ENCODE results near the gene AMOT. TPM values are rescaled to one million over a fixed set of nuclear protein-coding genes. Genes with fewer than 3 reads are reported as not detected.

Gene AMOT
- total RNA-seq, 4 donors from 2014 or later = 3.2 to 14.8 (median 8.3) TPM

- no peak for DNase-seq (ENCODE audit: low spot score)
- no peak for TF ChIP-seq CTCF (IDR thresholded peaks at IDR 0.05)
- ATAC-seq (ENCODE audit: low FRiP score) = no peak
Observed at GRCh38 chrX:112851161-112851779, 10.6 kb upstream of the AMOT start.

GRCh38 chrX:112849016-112849415 lies 8.4 kb upstream of the AMOT start:
- ATAC-seq (ENCODE audit: low FRiP score) (no peak), DNase-seq (ENCODE audit: low spot score) (no peak)
- TF ChIP-seq CTCF (IDR thresholded peaks at IDR 0.05) = no peak

GRCh38 chrX:112846782-112847181 lies 6.2 kb upstream of the AMOT start:
- ATAC-seq (ENCODE audit: low FRiP score) (no peak), DNase-seq (ENCODE audit: low spot score) (no peak)
- TF ChIP-seq CTCF (IDR thresholded peaks at IDR 0.05) = no peak

GRCh38 chrX:112846187-112846586 lies 5.6 kb upstream of the AMOT start:
- no peak for TF ChIP-seq CTCF (IDR thresholded peaks at IDR 0.05)
- no peak for DNase-seq (ENCODE audit: low spot score)
- ATAC-seq (ENCODE audit: low FRiP score) = no peak

GRCh38 chrX:112844250-112844649 lies 3.6 kb upstream of the AMOT start:
- TF ChIP-seq CTCF (IDR thresholded peaks at IDR 0.05) = no peak

GRCh38 chrX:112841820-112842157 lies 1.2 kb upstream of the AMOT start:
- no peak for ATAC-seq (ENCODE audit: low FRiP score)

More at GRCh38 chrX:112844250-112844649, 3.6 kb upstream of the AMOT start:
- DNase-seq (ENCODE audit: low spot score) = no peak
- ATAC-seq (ENCODE audit: low FRiP score) = no peak

More at GRCh38 chrX:112841820-112842157, 1.2 kb upstream of the AMOT start:
- DNase-seq (ENCODE audit: low spot score) = no peak
- no peak for TF ChIP-seq CTCF (IDR thresholded peaks at IDR 0.05)

Measured in omental fat pad (tissue), 4 donors.